ENCODE results near the gene SNX30.

- no peak for TF ChIP-seq YY1 (IDR thresholded peaks at IDR 0.05; ENCODE audit: extremely low read depth, insufficient replicate concordance, low read depth, low read length)
- TF ChIP-seq CTCF (IDR thresholded peaks at IDR 0.05 in 2 of 3, conservative IDR thresholded peaks at IDR 0.05 in 1 of 3; ENCODE audit: borderline replicate concordance in 1 of 3, insufficient read depth in 1 of 3, low read depth in 2 of 3, low read length in 2 of 3): no peak
These were observed 72.7 kb downstream of the SNX30 start for GRCh38 chr9:112823257-112823656.
